NCI-H774 (cell line): ENCODE results near the gene PJVK.
"Not testable (repeated sequence)": the region's sequence is repeated elsewhere in the genome, so short reads cannot be mapped to it uniquely, and the experiment has no call there.

Source experiments
- DNase-seq: peaks from one replicate; lab custom pipeline; 2025; lab: John Stamatoyannopoulos, UW

PJVK gene

GRCh38 chr2:178450774-178451525, at the start of gene PJVK, which contains the start of gene PRKRA:
Gene PJVK (plus strand): TSS chr2:178451378. CDS start chr2:178453410, 2,032 bp downstream.
Gene PRKRA (minus strand): TSS chr2:178451175. CDS start chr2:178451030, 145 bp downstream.
- peak; percentile 94 for DNase-seq

- no peak for DNase-seq
These were observed 49.2 kb upstream of the PJVK start for GRCh38 chr2:178401994-178402437.

GRCh38 chr2:178403671-178404306, 47.4 kb upstream of the PJVK start:
- DNase-seq = no peak

- DNase-seq = peak; percentile 58
These were observed 46.8 kb upstream of the PJVK start for GRCh38 chr2:178404368-178404767.

GRCh38 chr2:178409261-178409660, 41.9 kb upstream of the PJVK start:
- no peak for DNase-seq

- no peak for DNase-seq
These were observed 39.1 kb upstream of the PJVK start for GRCh38 chr2:178412047-178412446.

GRCh38 chr2:178412453-178412852, 38.7 kb upstream of the PJVK start:
- DNase-seq = not testable (repeated sequence)

GRCh38 chr2:178413472-178414265, 37.5 kb upstream of the PJVK start:
- DNase-seq = peak; percentile 80

GRCh38 chr2:178414266-178415247, 36.6 kb upstream of the PJVK start:
- DNase-seq = peak; percentile 89

GRCh38 chr2:178415979-178416378, 35.2 kb upstream of the PJVK start:
- no peak for DNase-seq

- no peak for DNase-seq
These were observed 33.3 kb upstream of the PJVK start for GRCh38 chr2:178417916-178418315.

- DNase-seq = no peak
These were observed 32.8 kb upstream of the PJVK start for GRCh38 chr2:178418426-178418825.

- peak; percentile 9 for DNase-seq
These were observed 32.1 kb upstream of the PJVK start for GRCh38 chr2:178419123-178419522.

GRCh38 chr2:178420463-178420999, 30.6 kb upstream of the PJVK start:
- no peak for DNase-seq

- no peak for DNase-seq
These were observed 29.1 kb upstream of the PJVK start for GRCh38 chr2:178422097-178422496.

GRCh38 chr2:178423746-178424145, 27.4 kb upstream of the PJVK start:
- not testable (repeated sequence) for DNase-seq

- no peak for DNase-seq
These were observed 25.8 kb upstream of the PJVK start for GRCh38 chr2:178425255-178425827.

- DNase-seq = no peak
These were observed 24.8 kb upstream of the PJVK start for GRCh38 chr2:178426388-178426787.

- no peak for DNase-seq
These were observed 23.7 kb upstream of the PJVK start for GRCh38 chr2:178427458-178427857.

GRCh38 chr2:178428396-178428806, 22.8 kb upstream of the PJVK start:
- DNase-seq = no peak

GRCh38 chr2:178429336-178429735, 21.8 kb upstream of the PJVK start:
- DNase-seq = no peak
